ENCODE results near the gene C11orf21.

C11orf21 gene

DNA sequence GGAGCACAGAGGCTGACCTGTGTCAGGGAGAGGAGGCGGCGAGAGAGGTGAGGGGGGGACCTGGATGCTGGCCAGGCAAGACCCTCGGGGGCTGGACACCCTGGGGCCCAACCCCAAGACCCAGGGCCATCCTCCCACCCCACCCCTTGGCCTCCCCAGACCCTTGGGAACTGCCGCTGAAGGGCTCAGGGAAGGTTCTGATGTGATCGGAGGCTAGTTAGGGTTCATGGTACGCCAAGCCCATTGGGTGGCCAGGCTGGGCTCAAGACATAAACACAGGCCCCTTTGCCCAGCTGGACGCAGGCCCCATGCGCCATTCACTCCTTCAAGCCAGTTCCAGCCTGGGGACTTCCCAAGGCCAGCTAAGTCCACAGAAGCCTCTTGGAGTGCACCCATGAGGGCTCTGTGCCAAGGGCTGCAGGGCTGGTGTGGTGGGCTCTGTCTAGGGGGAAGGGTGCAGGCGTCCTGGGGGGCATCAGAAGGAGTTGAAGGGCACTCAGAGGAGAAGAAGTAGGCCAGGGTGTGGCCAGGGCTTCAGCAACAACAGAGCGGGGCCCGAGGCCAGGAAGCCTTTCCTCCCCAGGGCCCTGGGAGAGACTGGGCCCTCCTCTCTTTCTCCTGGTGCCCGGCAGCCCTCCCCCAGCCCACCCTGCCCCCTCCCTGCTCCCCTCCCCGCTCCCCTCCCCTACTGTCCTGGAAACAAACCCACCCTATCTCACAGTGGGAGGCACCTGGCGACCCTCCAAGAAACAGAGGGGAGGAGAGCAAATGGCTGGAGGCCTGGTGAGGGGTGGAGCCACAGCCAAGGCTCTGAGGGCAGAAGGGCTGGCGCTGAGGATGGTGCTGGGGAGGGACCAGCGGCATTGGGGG is 13.0 kb upstream of the C11orf21 start:
- TF ChIP-seq GATA2 (IDR thresholded peaks at IDR 0.05; ENCODE audit: low read depth, low read length) (no peak), GATA3 (IDR thresholded peaks at IDR 0.05; ENCODE audit: low read depth, low read length) (no peak)

DNA sequence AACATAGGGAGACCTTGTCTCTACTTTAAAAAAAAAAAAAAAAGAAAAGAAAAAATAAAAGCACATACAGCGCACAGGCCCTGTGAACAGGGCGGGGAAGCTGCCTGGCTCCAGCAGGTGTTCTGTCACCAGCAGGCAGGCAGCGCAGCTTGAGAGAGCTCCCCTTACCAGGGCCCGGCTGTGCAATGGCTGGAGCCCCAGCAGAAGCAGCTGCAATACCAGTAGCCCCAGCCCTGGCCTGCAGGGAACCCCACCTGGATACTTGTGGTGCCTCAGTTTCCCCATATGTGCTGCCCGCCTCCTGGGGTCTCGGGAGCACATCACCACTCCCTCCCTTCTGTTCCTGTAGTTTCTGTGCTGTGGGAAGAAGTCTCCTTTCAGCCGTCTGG is 12.4 kb upstream of the C11orf21 start:
- TF ChIP-seq GATA3 (IDR thresholded peaks at IDR 0.05; ENCODE audit: low read depth, low read length) (no peak), GATA2 (IDR thresholded peaks at IDR 0.05; ENCODE audit: low read depth, low read length) (no peak)

DNA sequence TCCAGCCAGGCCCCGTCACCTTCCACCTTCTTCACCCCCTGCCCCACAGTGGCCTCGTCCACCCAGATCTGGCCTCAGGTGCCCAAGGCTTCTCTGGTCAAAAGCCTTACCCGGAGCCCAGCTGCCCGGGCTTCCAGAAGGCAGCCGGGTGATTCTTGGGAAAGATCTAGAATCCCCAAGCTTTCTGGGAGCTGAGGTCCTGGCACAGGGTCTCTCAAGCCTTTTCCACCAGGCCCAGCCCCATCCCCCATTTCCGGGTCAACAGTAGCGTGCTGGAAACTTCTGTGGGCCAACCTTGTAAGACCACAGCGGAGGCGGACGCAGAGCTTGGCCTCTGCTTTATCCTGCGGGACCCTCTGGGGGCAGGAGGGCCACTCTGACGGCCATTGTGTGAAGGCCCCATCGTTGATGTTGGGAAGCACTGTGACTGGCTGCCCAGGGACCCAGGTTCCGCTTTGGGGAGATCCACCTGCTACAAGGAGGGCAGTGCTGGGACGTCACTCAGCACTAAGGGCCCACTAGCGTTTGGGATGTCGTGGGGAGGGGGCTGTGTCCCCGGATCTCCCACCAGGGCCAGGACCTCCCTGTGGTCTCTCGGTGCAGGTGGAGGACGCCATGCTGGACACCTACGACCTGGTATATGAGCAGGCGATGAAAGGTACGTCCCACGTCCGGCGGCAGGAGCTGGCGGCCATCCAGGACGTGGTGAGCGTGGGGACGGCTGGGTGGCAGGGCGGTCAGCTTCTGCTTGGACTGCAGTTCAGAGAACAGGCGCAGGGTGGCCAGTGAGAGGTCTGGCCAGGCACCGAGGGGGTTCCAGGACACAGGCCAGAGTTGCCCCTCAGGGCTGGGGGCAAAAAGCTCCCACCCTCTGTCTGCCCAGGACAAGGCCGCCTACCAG is 11.6 kb upstream of the C11orf21 start:
- TF ChIP-seq GATA3 (IDR thresholded peaks at IDR 0.05; ENCODE audit: low read depth, low read length) = no peak
- no peak for TF ChIP-seq GATA2 (IDR thresholded peaks at IDR 0.05; ENCODE audit: low read depth, low read length)

DNA sequence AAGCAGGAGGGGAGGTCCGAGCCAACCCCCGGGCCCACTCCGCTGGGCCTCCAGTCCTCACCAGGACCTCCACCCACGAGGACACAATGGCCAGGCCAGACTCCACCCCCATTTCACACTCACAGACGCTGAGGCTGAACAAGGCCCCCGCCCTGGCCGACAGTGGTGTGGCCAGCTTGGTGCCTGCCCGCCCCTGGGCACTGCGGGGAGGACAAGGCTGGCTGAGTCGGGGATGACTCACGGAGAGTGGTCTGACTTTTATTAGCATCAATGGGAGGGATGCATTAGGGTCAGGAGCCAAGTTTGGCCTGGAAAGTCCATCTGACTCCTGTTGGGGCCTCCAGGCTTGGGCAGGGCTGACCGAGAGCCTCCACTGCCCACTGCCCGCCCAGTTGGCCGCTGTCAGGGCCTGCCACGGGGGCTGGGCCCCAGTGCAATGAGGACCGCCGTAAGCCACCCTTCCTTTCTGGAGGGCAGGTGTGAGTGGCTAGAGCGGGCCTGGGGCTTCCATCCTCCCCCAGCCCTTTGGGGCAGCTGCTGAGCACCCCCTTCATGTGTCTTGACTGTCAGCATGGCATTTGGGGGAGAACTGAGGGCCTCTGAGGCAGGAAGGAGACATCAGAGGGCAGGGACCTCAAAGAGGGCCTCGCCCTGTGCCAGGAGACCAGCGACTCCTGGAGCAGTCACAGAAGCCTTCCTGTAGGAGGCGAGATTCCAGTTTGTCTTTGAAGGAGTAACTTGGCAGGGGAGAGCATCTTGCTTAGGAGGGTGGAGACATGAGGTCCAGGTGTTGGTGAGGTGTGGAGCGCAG is 10.7 kb upstream of the C11orf21 start:
- TF ChIP-seq GATA2 (IDR thresholded peaks at IDR 0.05; ENCODE audit: low read depth, low read length) (no peak), GATA3 (IDR thresholded peaks at IDR 0.05; ENCODE audit: low read depth, low read length) (no peak)

DNA sequence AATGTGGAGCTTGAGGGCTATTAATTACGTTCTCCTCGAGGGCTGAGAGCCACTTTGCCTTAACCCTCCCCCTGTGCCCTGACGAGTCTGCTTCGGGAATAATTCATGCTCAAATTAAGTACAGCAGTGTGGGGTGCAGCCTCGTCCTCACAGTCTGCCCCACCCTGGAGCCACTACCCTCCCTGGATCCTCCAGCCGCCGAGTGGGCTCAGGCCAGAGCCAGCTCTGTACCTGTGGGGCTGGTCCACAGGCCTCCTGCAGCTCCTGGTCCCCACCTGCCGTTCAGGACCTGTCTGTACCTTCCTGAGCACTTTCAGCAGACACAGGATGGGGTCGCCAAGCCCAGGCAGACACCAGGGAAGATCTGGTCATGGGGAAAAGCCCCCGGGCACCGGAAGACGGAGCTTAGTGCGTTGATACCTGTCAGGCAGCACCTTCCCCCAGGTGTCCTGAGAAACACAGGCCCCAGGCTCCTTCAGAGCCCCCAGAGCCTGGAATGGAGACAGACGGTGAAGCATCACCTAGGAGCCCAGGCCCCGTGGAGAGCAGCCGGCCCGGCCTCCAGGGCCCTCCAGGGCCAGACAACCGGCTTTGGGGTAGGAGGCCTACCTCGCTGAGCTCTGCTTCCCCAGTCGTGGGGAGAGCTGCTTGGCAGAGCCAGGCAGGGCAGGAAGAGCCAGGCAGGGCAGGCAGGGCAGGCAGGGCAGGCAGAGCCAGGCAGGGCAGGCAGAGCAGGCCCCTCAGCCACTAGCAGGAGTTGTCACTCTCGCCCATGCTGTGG is 9.8 kb upstream of the C11orf21 start:
- TF ChIP-seq GATA3 (IDR thresholded peaks at IDR 0.05; ENCODE audit: low read depth, low read length) (no peak), GATA2 (IDR thresholded peaks at IDR 0.05; ENCODE audit: low read depth, low read length) (no peak)

DNA sequence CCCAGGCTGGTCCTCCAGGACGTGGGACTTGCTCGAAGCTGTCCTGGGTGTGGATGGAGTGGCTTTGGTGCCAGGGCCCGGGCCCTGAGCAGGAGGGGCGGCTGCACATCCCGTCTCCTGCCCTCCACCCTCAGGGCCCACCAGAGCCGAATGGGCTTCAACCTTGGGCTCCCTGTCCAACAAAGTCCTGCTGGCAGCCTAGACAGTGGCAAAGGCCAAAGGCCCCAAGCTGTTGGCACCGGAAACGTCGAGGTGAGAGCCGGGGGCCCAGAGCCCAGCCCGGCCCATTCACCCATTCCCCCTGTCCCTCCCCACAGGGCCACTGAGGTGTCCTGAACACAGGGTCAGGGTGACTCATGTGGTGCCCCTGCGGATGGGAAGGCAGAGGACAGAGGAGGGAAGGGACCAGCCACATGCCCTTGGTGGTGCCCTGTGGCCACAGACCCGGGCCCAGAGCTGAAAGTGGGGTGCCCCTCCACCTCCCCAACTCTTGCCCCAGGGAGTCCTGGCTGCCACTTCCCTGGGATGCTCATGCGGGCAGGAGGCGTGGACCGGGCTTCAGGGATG is 9.2 kb upstream of the C11orf21 start:
- TF ChIP-seq GATA2 (IDR thresholded peaks at IDR 0.05; ENCODE audit: low read depth, low read length) (no peak), GATA3 (IDR thresholded peaks at IDR 0.05; ENCODE audit: low read depth, low read length) (no peak)

DNA sequence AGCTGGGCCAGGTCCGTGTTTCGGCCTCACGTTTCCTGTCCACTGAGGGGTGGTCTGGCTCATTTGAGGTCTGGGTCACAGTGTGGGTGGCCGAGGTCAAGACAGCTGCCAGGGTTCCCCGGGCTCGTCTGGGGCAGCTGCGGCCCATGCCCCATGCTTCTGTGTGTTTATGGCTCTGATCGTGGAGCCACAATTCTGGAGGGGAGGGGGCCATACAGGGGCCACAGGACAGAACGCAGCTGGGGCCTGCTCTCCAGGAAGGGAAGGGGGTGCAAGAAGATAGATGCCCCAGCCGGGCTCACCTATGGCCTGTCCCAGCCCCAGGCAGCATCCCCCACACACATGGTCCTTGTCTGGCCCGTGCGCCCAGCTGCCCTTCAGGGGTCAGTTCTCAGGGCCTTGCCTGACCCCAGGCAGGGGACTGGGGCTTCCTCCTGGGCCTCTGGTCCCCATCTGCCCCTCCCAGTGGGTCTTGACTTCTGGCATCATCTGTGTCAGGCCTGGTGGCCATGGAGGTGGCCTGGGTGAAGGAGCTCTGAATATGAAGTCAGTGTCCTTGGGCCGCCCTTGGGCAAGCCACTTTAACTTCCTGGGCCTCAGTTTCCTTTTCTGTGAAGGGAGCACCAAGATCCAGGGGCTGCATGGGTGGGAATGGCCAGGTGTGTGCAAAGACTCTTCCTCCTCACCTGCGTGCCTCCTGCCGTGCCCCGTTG is 8.5 kb upstream of the C11orf21 start:
- TF ChIP-seq GATA2 (IDR thresholded peaks at IDR 0.05; ENCODE audit: low read depth, low read length) = no peak
- TF ChIP-seq GATA3 (IDR thresholded peaks at IDR 0.05; ENCODE audit: low read depth, low read length) = no peak

DNA sequence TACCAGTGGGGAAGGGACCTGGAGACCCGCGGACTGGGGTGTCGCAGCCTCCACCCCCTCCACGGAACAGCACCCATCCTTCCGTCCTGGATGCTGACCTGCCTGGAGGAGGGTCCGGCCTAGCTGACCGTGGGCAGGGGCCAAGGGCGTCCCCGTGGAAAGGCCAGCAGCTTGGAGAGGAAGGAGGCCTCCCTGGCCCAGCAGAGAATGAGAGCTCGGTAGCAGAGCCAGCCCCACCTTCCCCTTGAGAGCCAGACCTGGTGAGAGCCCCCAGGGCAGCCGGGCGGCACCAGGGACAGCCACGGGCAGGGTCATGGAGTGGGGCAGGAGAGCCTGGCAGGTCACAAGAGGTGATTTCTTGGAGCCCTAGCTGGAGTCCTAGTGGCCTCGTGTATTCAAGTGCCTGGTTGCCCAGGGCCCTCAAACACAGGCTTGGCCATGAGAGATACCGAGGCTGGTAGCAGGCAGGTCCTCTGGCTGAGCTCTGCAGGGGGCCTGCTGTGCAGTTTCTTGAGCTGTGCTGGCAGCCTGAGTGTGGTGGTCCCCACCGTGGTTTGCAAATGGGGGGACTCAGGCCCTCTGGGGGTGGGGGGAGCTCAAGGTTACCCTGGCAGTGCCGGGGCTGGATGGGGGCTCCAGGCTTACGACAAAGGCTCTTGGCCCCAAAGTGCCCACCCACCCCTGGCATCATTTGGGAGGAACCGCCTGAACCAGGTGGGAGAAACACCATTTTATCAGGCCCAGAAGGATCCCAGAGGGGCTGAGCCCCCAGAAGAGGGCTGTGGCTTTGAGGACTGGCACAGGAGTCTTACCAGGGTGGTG is 7.7 kb upstream of the C11orf21 start:
- TF ChIP-seq GATA3 (IDR thresholded peaks at IDR 0.05; ENCODE audit: low read depth, low read length) (no peak), GATA2 (IDR thresholded peaks at IDR 0.05; ENCODE audit: low read depth, low read length) (no peak)

DNA sequence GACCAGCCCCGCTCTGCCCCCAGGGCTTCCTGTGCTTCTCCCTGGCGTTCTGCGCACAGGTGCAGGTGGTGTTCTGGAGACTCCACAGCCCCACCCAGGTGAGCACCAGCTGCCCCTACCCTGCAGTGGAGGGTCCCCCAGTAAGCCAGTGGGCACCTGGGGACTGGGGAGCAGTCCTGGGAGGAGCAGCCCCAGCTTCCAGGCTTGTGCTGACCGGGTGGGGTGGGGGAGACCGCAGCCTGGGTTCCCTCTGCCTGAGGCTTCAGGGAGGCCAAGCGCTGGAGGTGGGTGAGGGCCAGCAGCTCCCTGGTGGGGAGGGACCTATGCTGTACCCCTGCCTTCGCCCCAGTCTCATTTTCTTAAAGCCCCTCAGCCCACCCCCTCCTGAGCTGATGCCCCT is 7.0 kb upstream of the C11orf21 start:
- TF ChIP-seq GATA3 (IDR thresholded peaks at IDR 0.05; ENCODE audit: low read depth, low read length) = no peak
- TF ChIP-seq GATA2 (IDR thresholded peaks at IDR 0.05; ENCODE audit: low read depth, low read length) = no peak

DNA sequence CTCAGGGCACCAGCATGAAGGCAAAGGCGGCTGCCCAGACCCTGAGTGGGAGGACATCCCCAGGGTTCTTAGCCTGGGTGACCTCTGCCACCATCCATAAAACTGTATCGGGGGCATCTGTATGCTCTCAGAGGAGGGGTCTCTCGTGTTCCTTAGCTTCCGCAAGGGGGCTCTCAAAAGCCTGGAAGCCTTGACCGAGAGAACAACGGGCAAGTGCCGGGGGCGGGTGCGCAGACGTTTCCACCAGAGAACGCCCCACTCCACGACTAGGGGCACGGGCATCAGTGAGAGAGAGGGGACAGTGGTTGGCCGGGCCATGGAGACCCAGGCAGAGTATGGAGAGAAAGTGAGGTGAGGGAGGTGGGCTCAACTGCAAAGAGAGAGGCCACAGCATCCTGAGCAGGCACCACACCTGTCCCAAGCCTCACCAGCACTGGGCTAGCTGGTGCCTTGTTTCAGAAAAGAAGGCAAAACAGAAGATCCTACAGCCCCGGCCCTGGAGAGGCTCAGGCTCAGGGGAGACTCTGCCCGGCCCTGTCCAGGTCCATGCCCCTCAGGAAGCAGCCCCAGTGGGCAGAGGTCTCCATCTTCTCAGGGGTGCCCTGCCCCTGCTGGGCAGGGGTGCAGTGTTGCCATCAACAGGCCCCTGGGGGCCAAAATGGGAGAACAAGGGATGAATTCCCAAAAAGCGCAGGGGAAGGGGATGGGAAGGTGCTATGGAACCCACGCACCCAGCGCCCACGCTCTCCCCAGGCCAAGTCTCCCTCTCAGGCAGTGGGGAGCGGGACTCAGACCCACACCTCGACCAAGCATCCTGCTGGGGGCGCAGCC is 6.0 kb upstream of the C11orf21 start:
- no peak for TF ChIP-seq GATA2 (IDR thresholded peaks at IDR 0.05; ENCODE audit: low read depth, low read length)
- no peak for TF ChIP-seq GATA3 (IDR thresholded peaks at IDR 0.05; ENCODE audit: low read depth, low read length)

Data from SH-SY5Y (cell line).